Measurements from ENCODE around the gene FAS.

Gene FAS

DNA sequence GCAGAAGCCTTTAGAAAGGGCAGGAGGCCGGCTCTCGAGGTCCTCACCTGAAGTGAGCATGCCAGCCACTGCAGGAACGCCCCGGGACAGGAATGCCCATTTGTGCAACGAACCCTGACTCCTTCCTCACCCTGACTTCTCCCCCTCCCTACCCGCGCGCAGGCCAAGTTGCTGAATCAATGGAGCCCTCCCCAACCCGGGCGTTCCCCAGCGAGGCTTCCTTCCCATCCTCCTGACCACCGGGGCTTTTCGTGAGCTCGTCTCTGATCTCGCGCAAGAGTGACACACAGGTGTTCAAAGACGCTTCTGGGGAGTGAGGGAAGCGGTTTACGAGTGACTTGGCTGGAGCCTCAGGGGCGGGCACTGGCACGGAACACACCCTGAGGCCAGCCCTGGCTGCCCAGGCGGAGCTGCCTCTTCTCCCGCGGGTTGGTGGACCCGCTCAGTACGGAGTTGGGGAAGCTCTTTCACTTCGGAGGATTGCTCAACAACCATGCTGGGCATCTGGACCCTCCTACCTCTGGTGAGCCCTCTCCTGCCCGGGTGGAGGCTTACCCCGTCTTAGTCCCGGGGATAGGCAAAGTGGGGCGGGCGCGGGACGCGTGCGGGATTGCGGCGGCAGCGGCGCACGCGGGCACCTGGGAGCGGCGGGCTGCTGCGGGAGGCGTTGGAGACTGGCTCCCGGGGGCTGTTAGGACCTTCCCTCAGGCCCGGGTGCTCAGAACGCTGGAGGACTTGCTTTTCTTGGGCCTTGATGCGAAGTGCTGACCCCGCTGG is at the start of gene FAS:
FAS (plus strand) TSS at position 415 of the 777 bp plus-strand sequence; CDS start at position 494, 79 bp downstream.
- peak; percentile 93 for DNase-seq

DNA sequence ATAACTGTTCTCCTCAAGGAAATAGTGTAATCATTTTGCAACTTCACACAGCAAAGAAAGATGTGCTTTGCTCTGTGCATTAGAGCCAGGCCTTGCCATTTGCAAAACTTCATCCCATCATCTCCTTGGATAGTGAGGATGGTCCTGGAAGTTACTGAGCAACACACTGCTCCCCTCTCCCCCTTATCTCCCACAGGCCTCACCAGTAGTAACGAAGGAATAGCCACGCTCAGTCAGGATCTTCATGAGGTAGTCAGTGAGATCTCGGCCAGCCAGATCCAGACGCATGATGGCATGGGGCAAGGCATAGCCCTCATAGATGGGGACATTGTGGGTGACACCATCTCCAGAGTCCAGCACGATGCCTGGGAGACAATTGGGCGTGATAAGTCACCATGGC is 49.6 kb upstream of the FAS start:
- no peak for DNase-seq

DNA sequence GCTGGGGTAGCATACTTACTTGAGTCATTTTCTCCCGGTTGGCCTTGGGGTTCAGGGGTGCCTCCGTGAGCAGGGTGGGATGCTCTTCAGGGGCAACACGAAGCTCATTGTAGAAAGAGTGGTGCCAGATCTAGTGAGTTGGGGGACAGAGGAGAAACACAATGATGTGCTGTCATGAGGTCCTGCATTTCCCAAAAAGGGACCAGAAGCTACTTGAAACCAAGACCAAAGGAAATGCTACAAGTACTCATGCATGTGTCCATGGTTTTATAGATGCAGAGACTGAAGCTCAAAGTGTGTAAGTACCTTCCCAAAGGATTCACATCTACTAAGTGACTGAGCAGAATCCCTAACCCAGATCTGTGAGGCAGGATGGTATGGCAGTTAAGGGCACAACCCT is 46.8 kb upstream of the FAS start:
- DNase-seq, result no peak

DNA sequence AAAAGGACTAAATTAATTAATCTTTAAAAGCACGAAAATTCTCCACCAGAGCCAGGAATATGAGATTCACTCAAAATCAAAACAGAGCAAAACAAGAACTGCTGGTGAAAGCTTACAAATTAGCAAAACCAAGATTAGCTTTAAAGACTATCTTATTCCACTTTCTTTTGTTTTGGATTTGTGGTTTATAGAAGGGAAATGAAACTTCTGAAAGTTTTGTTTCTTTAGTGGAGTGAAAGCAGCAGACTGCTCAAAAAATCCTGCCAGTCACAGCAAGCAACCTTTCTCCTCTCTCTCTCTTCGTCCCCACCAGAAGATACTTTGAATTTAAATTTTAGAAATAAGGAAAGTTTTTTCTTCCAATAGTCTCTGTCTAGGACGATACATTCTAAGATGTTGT is 45.8 kb upstream of the FAS start:
- DNase-seq, result no peak

DNA sequence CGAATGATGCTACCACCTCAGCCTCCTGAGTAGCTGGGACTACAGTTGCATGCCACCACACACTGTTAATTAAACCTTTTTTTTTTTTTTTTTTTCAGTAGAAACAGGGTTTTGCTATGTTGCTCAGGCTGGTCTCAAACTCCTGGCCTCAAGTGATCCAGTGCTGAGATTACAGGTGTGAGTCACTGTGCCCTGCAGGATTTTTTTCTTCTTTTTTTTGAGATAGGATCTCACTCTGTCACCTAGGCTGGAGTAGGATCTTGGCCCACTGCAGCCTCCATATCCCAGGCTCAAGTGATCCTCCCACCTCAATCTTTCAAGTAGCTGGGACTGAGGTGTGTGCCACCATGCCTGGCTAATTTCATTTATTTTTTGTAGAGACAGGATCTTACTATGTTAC is 44.4 kb upstream of the FAS start:
- no peak for DNase-seq

DNA sequence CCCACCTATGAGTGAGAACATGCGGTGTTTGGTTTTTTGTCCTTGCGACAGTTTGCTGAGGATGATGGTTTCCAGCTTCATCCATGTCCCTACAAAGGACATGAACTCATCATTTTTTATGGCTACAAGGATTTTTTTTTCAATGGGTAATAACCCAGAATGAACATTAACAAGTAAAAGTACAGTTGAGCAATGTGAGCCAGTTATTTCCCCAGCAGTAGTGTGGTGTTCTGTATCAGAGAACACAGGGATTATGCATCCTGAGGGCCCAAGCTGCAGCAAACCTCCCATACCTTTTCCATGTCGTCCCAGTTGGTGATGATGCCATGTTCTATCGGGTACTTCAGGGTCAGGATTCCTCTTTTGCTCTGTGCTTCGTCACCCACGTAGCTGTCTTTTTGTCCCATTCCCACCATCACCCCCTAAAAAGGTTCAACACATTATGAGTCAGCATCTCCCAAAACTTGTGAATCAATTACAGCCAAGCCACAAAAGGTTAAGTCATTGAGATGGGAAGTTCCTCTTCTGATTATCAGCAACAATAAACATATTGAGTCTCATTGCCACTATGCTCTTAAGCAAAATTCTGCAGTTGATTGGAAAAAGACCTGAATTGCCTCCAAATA is 43.5 kb upstream of the FAS start:
- no peak for DNase-seq

DNA sequence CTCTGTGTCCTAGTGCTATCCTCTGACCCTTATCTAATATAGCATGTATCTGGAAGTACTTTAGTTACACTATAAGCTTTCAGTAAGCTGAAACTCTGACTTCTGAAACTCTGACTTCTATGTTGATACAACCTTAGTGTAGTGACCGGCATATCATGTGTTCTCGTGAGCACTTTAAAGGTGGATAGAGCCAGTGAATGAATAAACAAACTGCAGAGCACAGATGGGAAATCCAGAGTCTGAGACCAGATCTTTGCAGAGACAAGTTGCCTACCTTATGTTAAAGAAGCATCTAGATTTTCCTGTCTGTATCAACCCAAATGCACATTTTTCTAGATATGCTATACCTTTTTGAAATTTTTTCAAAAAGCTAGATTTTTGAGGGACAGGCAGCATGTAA is 41.5 kb upstream of the FAS start:
- DNase-seq, result no peak

DNA sequence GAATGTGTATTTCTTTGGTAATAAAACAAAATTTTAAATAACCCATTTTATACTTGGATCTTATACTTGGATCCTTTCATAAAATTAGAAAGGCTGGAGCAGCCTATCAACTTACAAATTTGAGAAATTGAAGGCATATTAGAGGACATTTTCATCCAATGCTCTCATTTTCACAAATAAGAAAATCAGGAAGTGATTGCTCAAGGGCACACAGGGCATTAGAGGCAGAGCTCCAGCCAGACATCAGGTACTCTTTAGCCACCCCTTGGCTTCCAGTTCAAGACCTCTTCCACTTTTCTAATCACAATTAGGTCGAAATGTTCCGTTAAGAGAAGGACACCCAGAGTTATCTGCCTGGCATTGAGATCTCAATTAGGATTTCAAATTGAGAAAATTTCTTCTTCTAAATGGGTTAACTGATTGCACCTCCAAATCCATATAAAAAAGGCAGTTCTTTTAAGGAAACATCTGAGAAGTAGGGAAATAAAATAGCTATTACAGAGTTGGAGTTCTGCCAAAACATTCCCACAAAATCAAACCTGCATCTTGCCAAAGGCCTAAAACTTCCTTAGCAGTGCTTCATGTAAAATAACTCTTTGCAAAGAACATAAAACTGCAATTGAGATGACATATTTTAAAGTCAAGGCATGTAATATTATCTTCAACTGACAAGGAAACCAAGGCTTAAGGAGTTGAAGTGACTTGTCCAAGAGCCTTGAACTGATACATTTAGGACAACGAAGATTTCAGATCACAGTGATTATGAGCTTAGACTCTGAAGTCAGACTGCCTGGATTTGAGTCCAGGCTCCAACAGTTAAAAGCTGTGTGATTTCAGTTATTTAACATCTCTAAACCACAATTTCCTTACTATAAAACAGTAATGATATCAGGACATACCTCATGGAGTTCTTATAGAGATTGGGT is 40.4 kb upstream of the FAS start:
- no peak for DNase-seq

DNA sequence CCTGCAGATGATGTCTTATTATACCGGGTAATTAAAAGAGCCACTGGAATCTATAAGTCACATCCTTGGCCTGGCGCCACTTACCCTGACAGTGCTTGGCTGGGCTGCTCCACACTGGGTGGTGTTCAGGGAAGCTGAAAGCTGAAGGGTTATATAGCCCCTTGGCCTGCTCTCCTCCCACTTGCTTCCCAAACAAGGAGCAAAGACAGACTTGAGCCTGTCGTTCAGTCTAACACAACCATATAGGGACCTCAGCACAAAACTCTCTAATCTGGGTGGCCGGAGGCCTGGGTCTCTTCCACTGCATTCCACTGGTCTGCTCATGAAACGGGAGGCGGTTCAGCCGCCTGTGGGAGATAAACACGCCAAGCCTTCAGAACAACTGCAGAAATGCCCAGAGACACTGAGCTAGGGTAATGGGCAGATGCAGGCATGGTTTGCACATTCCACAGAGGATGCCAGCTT is 37.9 kb upstream of the FAS start, which contains the start of gene ACTA2:
ACTA2 (minus strand) TSS at position 127 of the 465 bp plus-strand sequence. CDS start 3,843 bp downstream, outside the sequence.
- DNase-seq, result no peak

DNA sequence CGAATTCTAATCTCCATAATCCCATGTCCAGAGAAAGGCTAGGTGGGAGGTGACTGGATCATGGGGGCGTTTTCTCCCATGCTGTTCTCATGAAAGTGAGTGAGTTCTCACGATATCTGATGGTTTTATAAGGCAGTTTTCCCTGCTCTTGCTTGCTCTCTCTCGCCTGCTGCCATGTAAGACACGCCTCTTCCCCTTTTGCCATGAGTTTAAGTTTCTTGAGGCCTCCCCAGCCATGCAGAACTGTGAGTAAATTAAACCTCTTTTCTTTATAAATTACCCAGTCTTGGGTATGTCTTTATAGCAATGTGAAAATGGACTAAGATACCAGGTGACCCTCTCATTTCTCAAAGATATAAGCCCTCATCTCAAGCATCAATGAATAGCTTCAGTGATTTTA is 36.9 kb upstream of the FAS start:
- DNase-seq, result no peak

DNA sequence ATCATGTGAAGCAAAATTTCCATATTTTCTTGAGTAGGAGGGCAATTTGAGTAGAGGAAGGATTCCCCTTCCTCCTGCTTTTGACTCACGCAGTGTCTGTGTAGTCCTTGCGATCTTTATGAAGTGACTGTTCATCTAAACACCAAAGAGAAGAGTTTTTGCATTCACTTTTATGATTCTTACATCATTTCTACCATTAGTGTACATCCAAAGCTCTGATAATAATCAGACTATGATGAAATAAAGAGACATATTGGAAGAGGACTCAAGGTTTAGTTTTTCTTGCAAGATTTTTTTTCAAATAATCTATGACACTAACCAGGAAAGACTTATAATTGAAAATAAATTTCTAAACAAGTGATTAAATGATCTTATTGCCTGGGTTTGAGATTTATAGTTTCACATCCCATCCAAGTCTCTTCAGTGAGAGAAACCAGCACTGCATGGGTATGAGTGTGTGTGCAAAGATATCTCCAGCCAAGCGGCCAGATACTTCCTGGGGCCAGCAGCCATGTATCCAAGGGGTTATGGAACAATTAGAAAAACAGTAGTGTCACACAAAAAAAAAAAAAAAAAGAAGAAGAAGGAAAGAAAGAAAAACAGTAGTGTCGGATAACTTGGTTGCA is 36.0 kb upstream of the FAS start:
- no peak for DNase-seq

DNA sequence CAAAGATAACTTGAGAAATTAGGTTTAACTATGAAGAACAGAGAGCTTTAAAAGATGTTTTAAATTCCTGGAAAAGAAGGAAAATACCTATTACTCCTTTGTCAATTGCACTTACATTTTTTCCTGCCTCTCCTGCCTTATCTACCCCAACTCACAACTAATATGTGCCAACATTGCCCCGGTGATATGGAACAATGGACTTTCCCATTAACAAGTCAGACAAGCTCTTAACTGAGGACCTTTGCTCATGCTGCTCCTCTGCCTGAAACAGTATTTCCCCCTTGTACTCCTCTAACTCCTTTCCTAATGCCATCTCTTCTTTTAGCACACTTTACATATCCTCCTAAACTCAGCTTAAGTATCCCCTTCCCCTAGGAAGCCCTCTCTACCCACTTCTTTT is 33.2 kb upstream of the FAS start:
- DNase-seq, result no peak

DNA sequence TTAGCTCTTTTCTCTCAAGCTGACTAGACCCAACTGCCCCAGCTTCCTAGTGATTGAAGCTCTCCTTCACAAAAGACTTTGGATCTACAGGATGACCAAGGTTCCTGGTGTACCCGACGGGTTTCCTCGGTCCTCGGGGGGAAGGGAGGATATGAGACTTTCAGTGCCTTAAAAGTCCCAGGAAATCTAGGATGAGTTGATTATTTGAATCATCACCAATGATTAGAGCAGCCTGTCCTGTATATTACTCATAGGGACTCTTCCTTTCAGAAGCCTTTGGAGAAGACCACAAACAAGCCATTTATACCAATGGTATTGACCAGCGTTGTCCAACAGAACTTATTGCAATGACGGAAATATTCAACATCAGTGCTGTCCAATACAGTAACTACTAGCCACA is 31.9 kb upstream of the FAS start:
- no peak for DNase-seq

DNA sequence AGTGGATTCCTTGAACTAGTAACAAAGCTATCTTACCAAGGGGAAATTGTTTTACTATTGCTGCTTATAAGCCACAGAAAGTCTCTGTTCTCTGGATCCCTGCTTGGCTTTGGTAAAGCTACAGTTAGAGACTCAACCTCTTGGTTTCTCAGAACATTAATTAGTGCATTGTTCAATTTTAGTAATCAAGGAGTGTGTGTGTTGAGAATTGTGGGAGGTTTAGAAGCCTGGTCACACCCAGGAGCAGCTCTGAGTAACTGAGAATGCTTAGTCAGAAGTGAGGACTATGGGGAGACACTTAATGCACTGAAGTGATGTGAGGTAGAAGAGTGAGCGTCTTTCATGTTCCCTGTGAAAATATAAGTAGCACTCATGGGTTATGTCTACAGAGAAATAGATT is 29.8 kb upstream of the FAS start:
- no peak for DNase-seq

DNA sequence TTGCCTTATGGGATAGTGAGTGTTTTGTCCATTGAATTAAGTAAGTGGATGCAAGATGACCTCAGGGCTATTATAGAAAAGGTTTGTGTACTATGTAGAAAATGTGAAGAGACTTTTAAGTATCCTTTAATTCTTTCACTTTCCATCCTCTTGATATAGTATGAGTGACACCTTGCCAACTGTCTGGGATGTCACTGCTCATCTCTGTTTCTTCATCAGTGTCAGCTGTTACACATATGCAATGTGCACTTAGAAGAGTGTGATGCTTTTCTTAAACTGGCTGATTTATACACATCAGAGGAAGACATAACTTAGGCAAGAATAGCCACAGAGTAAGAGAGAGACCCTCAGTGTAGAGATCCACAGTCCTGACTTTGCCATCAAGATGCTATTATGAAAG is 29.3 kb upstream of the FAS start:
- no peak for DNase-seq

DNA sequence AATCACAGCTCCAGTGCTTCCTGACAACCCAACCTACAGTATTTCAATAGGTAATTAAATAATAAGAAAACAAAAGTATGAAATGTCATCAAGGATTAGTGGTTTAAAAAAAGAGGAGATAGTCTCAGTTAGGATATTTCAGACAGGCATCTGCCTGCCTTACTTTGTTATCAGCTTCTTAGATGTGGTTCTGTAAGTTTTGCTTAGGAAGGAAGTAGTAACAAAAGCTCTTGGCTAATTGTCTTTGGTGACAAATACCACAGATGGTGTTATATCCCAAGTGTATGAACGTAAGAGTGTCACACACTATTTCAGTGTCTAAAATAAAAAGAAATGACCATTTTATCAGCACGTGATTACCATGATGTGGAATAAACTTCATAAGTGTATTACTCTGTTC is 28.3 kb upstream of the FAS start:
- no peak for DNase-seq

DNA sequence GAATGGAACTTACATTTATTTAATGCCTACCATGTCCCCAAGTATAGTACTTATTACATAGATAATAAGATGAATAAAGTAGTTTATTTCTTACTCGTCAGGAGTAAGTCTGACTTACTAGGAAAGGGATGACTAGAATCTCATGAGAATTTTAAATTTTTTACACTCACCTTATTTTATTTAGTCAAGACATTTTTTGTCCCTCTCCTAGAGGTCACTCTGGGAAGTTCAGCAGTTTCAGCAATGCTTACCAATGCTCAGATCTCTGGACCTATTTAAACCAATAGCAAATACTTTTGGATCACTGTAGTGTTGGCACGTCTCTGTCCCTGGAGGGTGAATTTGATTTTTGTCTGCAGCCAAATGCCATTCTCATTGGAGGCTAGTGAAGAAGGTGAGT is 27.3 kb upstream of the FAS start:
- no peak for DNase-seq

DNA sequence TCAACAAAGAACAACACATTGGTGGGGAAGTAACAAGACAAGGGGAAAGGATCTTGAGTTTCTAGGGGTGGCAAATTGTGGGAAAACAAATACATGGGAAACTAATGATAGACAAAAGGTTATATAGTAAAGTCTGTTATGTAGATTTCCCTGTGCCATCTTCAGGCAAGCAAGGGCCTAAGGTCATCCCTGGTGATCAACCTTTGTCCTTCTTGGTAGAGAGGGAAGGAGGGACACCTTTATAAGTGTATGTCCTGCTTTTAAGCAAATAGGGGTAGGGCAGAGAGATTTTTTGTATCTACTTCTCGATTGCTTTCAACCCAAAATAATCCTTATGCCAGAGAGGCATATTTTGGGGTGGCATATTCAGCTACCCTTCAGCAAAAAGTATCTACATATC is 26.2 kb upstream of the FAS start:
- no peak for DNase-seq

DNA sequence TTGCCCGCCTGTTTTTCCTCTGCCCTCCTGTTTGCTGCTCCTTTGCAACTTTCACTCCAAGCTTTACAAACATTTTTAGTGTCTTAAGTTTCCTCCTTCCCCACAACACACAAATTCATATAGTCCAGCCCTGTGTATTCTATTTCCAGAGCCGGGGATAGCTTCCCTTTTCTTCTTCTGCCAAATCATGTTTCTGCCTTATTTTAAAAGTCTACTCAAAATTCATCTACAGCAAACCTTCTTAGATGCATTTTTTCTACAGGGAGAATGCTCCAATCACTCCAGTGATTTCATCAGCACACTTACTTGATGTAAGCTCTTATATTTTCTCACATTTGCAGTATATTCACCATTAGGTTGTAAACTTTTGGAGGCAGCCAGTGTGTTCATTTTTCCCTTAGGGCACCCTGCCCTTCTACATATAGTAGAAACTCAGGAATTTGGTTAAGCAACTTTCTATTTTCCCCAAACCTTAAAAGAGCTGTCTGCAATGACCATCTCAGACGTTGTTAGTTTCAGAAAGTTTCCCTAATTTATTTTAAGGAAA is 25.7 kb upstream of the FAS start:
- DNase-seq, result no peak

DNA sequence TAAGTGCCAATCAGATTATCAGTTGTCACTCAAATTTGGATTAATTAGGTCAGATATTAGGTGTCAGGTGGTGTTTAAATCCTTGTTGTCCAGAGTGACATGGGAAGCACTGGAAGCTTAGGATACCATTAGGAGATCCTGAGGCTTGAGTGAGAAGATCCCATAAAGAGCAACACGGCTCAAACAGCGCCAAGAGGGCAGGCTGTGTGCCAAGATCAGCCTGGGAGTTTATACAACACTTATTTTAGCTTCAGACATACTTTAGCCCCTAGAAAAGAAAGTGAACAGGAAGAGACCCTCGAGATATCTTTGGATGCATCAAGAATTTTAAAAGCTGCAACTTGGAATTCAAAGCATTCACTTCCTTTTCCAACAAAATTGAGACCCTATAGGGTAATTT is 23.8 kb upstream of the FAS start:
- no peak for DNase-seq

DNA sequence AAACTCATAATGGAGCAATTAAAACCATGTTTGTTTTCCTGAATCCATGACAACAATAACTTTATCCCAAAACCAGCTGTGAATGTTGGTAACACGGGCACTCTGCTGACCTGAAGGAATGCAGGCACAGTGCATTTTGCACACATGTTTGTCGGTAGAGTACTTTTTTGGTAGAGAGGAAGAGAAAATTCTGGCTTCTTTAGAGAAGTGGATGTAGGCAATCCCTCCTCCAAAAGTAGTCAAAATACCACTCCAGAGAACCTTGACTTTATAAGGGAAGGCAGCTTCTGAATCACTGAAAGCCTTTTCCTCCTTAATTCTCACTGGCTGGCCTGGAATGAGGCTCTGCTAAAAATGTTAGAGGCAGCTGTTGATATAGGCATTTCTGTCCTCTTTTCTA is 22.2 kb upstream of the FAS start:
- DNase-seq, result no peak

DNA sequence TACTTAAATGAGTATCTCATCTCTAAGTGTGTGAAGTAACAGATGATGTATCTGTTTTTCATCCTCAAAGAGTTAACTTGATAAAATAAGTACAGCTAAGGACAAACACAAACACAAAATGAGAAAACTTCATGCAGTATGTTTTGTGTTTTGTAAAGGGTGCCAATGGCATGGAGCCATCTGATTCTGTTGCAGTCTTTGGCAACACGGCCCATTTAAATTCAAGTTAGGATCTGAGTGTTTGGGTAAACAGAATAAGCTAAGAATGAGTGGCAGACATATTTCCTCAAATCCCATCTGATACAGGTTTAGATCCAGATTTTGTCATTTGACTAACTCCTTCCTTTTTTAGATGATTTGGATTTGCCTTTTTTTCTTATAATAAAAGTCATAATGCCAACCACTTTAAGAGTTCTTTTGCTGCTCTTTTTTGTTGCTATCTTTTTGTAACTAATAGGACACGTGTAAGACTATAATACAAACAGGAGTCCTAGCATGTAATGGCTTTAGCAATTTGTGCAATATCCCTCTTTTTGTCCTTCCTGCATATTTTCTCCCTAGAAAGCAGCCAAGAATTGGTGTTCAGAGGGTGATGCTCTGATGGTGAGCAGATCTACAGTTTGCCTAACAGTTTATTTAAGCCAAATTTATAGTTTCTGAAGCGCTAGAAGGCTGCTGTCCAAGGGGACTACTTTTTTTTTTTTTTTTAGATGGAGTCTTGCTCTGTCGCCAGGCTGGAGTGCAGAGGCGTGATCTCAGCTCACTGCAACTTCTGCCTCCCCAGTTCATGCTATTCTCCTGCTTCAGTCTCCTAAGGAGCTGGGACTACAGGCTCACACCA is 19.2 kb upstream of the FAS start:
- DNase-seq, result no peak

All from activated effector memory CD4-positive, alpha-beta T cell treated with anti-CD3 and anti-CD28 coated beads, Interleukin-2, amount 50 U/mL, for 16 hours (primary cell).